Thoracic aorta endothelial cell (primary cell): ENCODE measurements around the gene OR52H1. TPM values are rescaled to one million over a fixed set of nuclear protein-coding genes. Genes with fewer than 3 reads are reported as not detected.

Source experiments
- total RNA-seq: library from RNA; depleted of rRNA; stranded (reverse); fragments of >200 nt; gene quantifications from 2 replicates; pipeline ENCODE4 v1.2.3, GENCODE V29; 2012

The OR52H1 gene
- total RNA-seq = 0.22 TPM in 1 of 2 replicates, not detected in the other

GRCh38 chr11:5548440-5548839, at the start of gene OR52H1:
Gene OR52H1, minus strand, starts transcription at chr11:5548540. Its CDS starts 3,035 bp downstream, at chr11:5545505.

GRCh38 chr11:5596607-5597201, 48.4 kb upstream of the OR52H1 start, which contains the start of gene TRIM6:
Gene TRIM6, plus strand, starts transcription at chr11:5596637. Its CDS starts 261 bp downstream, at chr11:5596898.

GRCh38 chr11:5580577-5580976, 32.2 kb upstream of the OR52H1 start, which contains the start of gene OR52B6:
Gene OR52B6, plus strand, starts transcription at chr11:5580877. Its CDS starts 0 bp downstream, at chr11:5580877.

GRCh38 chr11:5516599-5516998, 31.7 kb downstream of the OR52H1 start, which contains the start of gene UBQLNL:
Gene UBQLNL, minus strand, starts transcription at chr11:5516699. Its CDS starts 258 bp downstream, at chr11:5516441.

GRCh38 chr11:5509803-5510202, 38.5 kb downstream of the OR52H1 start, which contains the start of gene UBQLN3:
Gene UBQLN3, minus strand, starts transcription at chr11:5509957. Its CDS starts 399 bp downstream, at chr11:5509558.

Other genes with a start within 250 kb of the OR52H1 start
- gene OR51B4, start 246.6 kb downstream of the OR52H1 start, total RNA-seq = not detected in 2 replicates
- gene OR51B2, start 224.2 kb downstream of the OR52H1 start, total RNA-seq = not detected in 2 replicates
- gene OR51B5, start 205.0 kb downstream of the OR52H1 start, total RNA-seq = not detected in 2 replicates
- gene OR51B6, start 197.0 kb downstream of the OR52H1 start, total RNA-seq = not detected in 2 replicates
- gene OR51M1, start 164.7 kb downstream of the OR52H1 start, total RNA-seq = not detected in 2 replicates
- gene OR51Q1, start 126.4 kb downstream of the OR52H1 start, total RNA-seq = not detected in 2 replicates
- gene OR51I1, start 107.0 kb downstream of the OR52H1 start, total RNA-seq = not detected in 2 replicates
- gene OR51I2, start 99.2 kb downstream of the OR52H1 start, total RNA-seq = not detected in 2 replicates
- not detected in 2 replicates for gene OR52D1, start 59.9 kb downstream of the OR52H1 start, total RNA-seq
- not detected in 2 replicates for gene UBQLN3, start 38.6 kb downstream of the OR52H1 start, total RNA-seq
- gene UBQLNL, start 31.8 kb downstream of the OR52H1 start, total RNA-seq = 0.07 TPM in 1 of 2 replicates, not detected in the other
- not detected in 2 replicates for gene OR52B6, start 32.3 kb upstream of the OR52H1 start, total RNA-seq
- gene TRIM6, start 48.1 kb upstream of the OR52H1 start, total RNA-seq = 0.66 and 2.6 TPM in 2 replicates
- 8.0 and 10.6 TPM in 2 replicates for gene TRIM34, start 76.5 kb upstream of the OR52H1 start, total RNA-seq
- gene TRIM5, start 136.5 kb upstream of the OR52H1 start, total RNA-seq = 71.9 and 92.7 TPM in 2 replicates
- gene TRIM22, start 141.2 kb upstream of the OR52H1 start, total RNA-seq = 114 and 115 TPM in 2 replicates
- gene OR56B1, start 187.9 kb upstream of the OR52H1 start, total RNA-seq = not detected in 2 replicates
- not detected in 2 replicates for gene OR52N4, start 205.7 kb upstream of the OR52H1 start, total RNA-seq
- gene OR52N5, start 234.8 kb upstream of the OR52H1 start, total RNA-seq = 0.07 TPM in 1 of 2 replicates, not detected in the other
- gene OR52N1, start 242.7 kb upstream of the OR52H1 start, total RNA-seq = not detected in 2 replicates